ENCODE results near the gene FCGR1A.
A peak's percentile ranks its signal among the peaks of the same experiment; 100 is the strongest.
"Not testable (repeated sequence)": the region's sequence is repeated elsewhere in the genome, so short reads cannot be mapped to it uniquely, and the experiment has no call there.

FCGR1A gene

GRCh38 chr1:149777084-149777483 is 5.4 kb upstream of the FCGR1A start:
- not testable (repeated sequence) for DNase-seq (ENCODE audit: low read depth)

- not testable (repeated sequence) for DNase-seq (ENCODE audit: low read depth)
These were observed 4.2 kb upstream of the FCGR1A start for GRCh38 chr1:149778313-149778712.

GRCh38 chr1:149781413-149781984 is 995 bp upstream of the FCGR1A start:
- DNase-seq (ENCODE audit: low read depth), result not testable (repeated sequence)

GRCh38 chr1:149783289-149783688 is 795 bp downstream of the FCGR1A start:
- DNase-seq (ENCODE audit: low read depth), result not testable (repeated sequence)

GRCh38 chr1:149783868-149784267 is 1.4 kb downstream of the FCGR1A start:
- not testable (repeated sequence) for DNase-seq (ENCODE audit: low read depth)

- not testable (repeated sequence) for DNase-seq (ENCODE audit: low read depth)
These were observed 5.4 kb downstream of the FCGR1A start for GRCh38 chr1:149787688-149788451.

GRCh38 chr1:149792502-149792901 is 10.0 kb downstream of the FCGR1A start:
- DNase-seq (ENCODE audit: low read depth), result peak; percentile 1

- DNase-seq (ENCODE audit: low read depth), result not testable (repeated sequence)
These were observed 10.5 kb downstream of the FCGR1A start for GRCh38 chr1:149792912-149793515.

- DNase-seq (ENCODE audit: low read depth), result not testable (repeated sequence)
These were observed 11.4 kb downstream of the FCGR1A start for GRCh38 chr1:149793885-149794284.

GRCh38 chr1:149801628-149802027 is 19.1 kb downstream of the FCGR1A start:
- DNase-seq (ENCODE audit: low read depth), result not testable (repeated sequence)

- not testable (repeated sequence) for DNase-seq (ENCODE audit: low read depth)
These were observed 22.1 kb downstream of the FCGR1A start for GRCh38 chr1:149804417-149805080.

GRCh38 chr1:149810697-149811405 is 28.4 kb downstream of the FCGR1A start:
- DNase-seq (ENCODE audit: low read depth), result not testable (repeated sequence)

- DNase-seq (ENCODE audit: low read depth), result not testable (repeated sequence)
These were observed 29.0 kb downstream of the FCGR1A start for GRCh38 chr1:149811514-149811889.

- peak; percentile 38 for DNase-seq (ENCODE audit: low read depth)
These were observed 29.7 kb downstream of the FCGR1A start for GRCh38 chr1:149811890-149812829.

- peak; percentile 3 for DNase-seq (ENCODE audit: low read depth)
These were observed 30.7 kb downstream of the FCGR1A start for GRCh38 chr1:149812893-149813801.

GRCh38 chr1:149820387-149820786 is 37.9 kb downstream of the FCGR1A start:
- DNase-seq (ENCODE audit: low read depth), result not testable (repeated sequence)

GRCh38 chr1:149826555-149826954 is 44.1 kb downstream of the FCGR1A start:
- not testable (repeated sequence) for DNase-seq (ENCODE audit: low read depth)

- not testable (repeated sequence) for DNase-seq (ENCODE audit: low read depth)
These were observed 49.3 kb downstream of the FCGR1A start for GRCh38 chr1:149831764-149832315.
